SH-SY5Y (cell line): ENCODE results near the gene PTPN14.

Experiments
- GATA2 ChIP-seq: IDR thresholded peaks from 2 replicates; pipeline ENCODE4 v1.6.1; 2011; ENCODE audit warnings: mild to moderate bottlenecking, low read depth, low read length
- GATA3 ChIP-seq: IDR thresholded peaks from 2 replicates; pipeline ENCODE4 v1.6.1; 2011; ENCODE audit warnings: low read depth, mild to moderate bottlenecking, low read length, moderate library complexity

DNA sequence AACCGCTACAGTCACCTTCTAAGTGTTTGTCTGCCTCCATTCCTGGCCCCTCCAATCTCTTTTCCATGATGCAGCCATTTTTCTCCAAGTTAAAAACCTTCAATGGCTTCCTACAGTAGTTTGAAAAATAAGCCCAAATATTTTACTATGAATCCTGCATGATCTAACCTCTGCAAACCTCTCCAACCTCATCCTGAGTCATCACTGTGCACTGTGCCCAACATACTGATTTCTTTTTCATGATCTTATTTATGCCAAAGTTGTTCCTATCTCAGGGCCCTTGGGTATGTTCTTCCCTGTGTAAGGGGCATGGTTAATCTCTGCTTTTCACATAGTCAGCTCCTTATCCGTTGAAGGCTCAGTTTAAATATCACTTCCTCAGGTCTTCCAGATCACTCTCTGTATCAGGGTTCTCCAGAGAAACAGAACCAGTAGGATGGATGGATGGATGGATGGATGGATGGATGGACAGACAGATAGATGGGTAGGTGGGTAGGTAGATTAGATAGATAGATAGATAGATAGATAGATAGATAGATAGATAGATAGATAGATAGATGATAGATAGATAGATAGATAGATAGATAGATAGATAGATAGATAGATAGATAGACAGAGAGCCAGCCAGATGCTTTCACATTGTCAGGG is 18.1 kb upstream of the PTPN14 start:
- TF ChIP-seq GATA3 (no peak), GATA2 (no peak)
